HepG2 (cell line): Measurements from ENCODE around the gene POLL. TPM values are rescaled to one million over a fixed set of nuclear protein-coding genes. Genes with fewer than 3 reads are reported as not detected.

Experiments used
- EHMT2 ChIP-seq: fragments of 200-600 bp; sonication (generic); IDR thresholded peaks from 2 replicates; pipeline ENCODE4 v1.7.0; 2017; ENCODE audit warnings: antibody characterized with exemption, low read depth, low read length, borderline replicate concordance
- MYC ChIP-seq: sonication (generic); formaldehyde crosslinking; IDR thresholded peaks from 2 replicates; pipeline ENCODE4 v1.9.0; 2021; ENCODE audit warnings: missing genetic modification reagents, borderline replicate concordance
- TBX2 ChIP-seq: sonication (generic); formaldehyde crosslinking; IDR thresholded peaks from 2 replicates; pipeline ENCODE4 v1.5.0; 2020; ENCODE audit warnings: missing genetic modification reagents, mild to moderate bottlenecking, borderline replicate concordance
- TCF7 ChIP-seq: sonication (generic); IDR thresholded peaks from 2 replicates; pipeline ENCODE4 v1.6.1; 2016; ENCODE audit warnings: antibody characterized with exemption, low read depth
- TCF7L2 ChIP-seq: IDR thresholded peaks from 2 replicates; pipeline ENCODE4 v1.6.1; 2011; ENCODE audit warnings: mild to moderate bottlenecking, low read depth, low read length, moderate library complexity
- XRCC5 ChIP-seq: fragments of 200-400 bp; formaldehyde crosslinking; optimal IDR thresholded peaks from 2 replicates; pipeline ENCODE3; 2017; ENCODE audit warnings: mild to moderate bottlenecking, low read length
- ZNF224 ChIP-seq: sonication (generic); formaldehyde crosslinking; IDR thresholded peaks from 2 replicates; pipeline ENCODE4 v1.5.0; 2020; ENCODE audit warnings: mild to moderate bottlenecking, missing genetic modification reagents
- ZNF337 ChIP-seq: sonication (generic); formaldehyde crosslinking; IDR thresholded peaks from 2 replicates; pipeline ENCODE4 v1.5.1; 2020; ENCODE audit warnings: missing genetic modification reagents, low read depth, mild to moderate bottlenecking, borderline replicate concordance
- ZNF740 ChIP-seq: sonication (generic); formaldehyde crosslinking; IDR thresholded peaks from 2 replicates; pipeline ENCODE4 v1.4.0; 2020; ENCODE audit warnings: missing genetic modification reagents
- ZNF766 ChIP-seq: sonication (generic); formaldehyde crosslinking; IDR thresholded peaks from 2 replicates; pipeline ENCODE4 v1.5.0; 2020; ENCODE audit warnings: missing genetic modification reagents, borderline replicate concordance
- ZXDC ChIP-seq: sonication (generic); formaldehyde crosslinking; IDR thresholded peaks from 2 replicates; pipeline ENCODE4 v1.5.0; 2020; ENCODE audit warnings: mild to moderate bottlenecking, missing genetic modification reagents
- polyA plus RNA-seq, 8 experiments: library from polyadenylated mRNA; depleted of rRNA in 3 of 8; stranded (reverse) in 7 of 8; unstranded in 1 of 8; fragments of >200 nt; fragmentation: Illumina TruSeq in 4 of 8; extraction: Trizol in 4 of 8; gene quantifications; 2 replicates each; pipeline versions ENCODE4 v1.2.1 to v1.2.3, GENCODE V29; 2011 to 2016; ENCODE audit warnings: low read depth in 4 of 8, missing spikeins in 1 of 8, mixed read lengths in 1 of 8; ENCODE audit not compliant: insufficient read depth in 1 of 8
- total RNA-seq, 5 experiments: library from RNA; depleted of rRNA; stranded (reverse); fragments of >200 nt; fragmentation: Illumina TruSeq; extraction: Trizol; gene quantifications; 2 replicates each; pipeline ENCODE4 v1.2.3, GENCODE V29; 2016; ENCODE audit warnings: low read depth in 1 of 5
- TF ChIP-seq, protein P1 (sequence below): sonication (generic); formaldehyde crosslinking; IDR thresholded peaks from 2 replicates; pipeline ENCODE4 v1.5.0; 2020; ENCODE audit warnings: missing genetic modification reagents
- TF ChIP-seq, protein P2 (sequence below): sonication (generic); formaldehyde crosslinking; IDR thresholded peaks from 2 replicates; pipeline ENCODE4 v1.9.0; 2021; ENCODE audit warnings: mild to moderate bottlenecking, missing genetic modification reagents

POLL gene
- total and polyA plus RNA-seq, 2 of the 13 experiments (the other 11 are each of a cell fraction or from before 2014, with no cell fraction given): 13.8 to 19.1 TPM

DNA sequence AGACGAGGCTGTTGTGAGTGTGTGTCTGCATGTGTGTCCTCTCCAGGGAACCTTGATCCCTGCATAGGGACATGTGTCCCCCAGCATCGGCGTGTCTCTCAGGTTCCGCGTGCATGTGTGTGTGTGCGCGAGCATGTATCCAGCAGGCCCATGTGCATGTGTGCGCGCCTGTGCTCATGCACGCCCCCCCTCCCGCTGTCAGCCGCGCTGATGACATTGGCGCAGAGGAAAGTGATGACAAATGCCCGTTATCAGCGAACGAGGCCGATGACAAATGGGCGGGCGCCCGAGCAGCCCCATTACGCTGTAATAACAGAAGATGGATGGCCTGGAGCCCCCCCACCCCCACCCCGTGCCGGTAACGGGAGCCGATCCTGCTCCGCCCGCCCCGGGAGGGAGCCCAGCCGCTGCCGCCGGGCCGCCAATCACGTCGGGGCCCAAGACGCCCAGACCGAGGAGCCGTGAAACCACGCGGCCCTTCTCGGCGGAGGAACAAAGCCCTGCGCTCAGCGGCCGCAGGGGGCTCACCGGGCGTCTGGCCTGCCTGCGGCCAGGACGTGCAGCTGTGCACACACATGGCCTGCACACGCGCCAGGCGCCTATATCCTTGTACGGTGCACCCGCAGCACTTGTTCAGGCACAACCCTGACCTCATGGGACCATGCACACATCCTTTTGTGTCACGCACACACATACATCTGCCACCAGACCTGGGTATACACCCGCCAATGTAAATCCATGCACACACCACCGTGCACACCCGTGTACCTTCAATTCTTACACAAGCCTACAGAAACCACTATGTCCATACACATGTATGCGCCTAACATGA is 21.5 kb downstream of the POLL start (continued):
- TF ChIP-seq ZXDC (CRISPR knock-in tag) (no peak), ZNF766 (CRISPR knock-in tag) (no peak), TCF7L2 (no peak), XRCC5 (no peak), MYC (CRISPR knock-in tag) (peak; percentile 72), ZNF337 (no peak), TBX2 (peak; percentile 32; the same call in 1 of the 2 replicates), ZNF740 (CRISPR knock-in tag) (peak; percentile 69), TCF7 (0 out of 2 replicates have a peak, but pooled peaks have one; percentile 26), ZNF224 (CRISPR knock-in tag) (no peak), EHMT2 (no peak)
- TF ChIP-seq, protein P1, sequence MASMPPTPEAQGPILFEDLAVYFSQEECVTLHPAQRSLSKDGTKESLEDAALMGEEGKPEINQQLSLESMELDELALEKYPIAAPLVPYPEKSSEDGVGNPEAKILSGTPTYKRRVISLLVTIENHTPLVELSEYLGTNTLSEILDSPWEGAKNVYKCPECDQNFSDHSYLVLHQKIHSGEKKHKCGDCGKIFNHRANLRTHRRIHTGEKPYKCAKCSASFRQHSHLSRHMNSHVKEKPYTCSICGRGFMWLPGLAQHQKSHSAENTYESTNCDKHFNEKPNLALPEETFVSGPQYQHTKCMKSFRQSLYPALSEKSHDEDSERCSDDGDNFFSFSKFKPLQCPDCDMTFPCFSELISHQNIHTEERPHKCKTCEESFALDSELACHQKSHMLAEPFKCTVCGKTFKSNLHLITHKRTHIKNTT (CRISPR knock-in tag): no peak
- TF ChIP-seq, protein P2, sequence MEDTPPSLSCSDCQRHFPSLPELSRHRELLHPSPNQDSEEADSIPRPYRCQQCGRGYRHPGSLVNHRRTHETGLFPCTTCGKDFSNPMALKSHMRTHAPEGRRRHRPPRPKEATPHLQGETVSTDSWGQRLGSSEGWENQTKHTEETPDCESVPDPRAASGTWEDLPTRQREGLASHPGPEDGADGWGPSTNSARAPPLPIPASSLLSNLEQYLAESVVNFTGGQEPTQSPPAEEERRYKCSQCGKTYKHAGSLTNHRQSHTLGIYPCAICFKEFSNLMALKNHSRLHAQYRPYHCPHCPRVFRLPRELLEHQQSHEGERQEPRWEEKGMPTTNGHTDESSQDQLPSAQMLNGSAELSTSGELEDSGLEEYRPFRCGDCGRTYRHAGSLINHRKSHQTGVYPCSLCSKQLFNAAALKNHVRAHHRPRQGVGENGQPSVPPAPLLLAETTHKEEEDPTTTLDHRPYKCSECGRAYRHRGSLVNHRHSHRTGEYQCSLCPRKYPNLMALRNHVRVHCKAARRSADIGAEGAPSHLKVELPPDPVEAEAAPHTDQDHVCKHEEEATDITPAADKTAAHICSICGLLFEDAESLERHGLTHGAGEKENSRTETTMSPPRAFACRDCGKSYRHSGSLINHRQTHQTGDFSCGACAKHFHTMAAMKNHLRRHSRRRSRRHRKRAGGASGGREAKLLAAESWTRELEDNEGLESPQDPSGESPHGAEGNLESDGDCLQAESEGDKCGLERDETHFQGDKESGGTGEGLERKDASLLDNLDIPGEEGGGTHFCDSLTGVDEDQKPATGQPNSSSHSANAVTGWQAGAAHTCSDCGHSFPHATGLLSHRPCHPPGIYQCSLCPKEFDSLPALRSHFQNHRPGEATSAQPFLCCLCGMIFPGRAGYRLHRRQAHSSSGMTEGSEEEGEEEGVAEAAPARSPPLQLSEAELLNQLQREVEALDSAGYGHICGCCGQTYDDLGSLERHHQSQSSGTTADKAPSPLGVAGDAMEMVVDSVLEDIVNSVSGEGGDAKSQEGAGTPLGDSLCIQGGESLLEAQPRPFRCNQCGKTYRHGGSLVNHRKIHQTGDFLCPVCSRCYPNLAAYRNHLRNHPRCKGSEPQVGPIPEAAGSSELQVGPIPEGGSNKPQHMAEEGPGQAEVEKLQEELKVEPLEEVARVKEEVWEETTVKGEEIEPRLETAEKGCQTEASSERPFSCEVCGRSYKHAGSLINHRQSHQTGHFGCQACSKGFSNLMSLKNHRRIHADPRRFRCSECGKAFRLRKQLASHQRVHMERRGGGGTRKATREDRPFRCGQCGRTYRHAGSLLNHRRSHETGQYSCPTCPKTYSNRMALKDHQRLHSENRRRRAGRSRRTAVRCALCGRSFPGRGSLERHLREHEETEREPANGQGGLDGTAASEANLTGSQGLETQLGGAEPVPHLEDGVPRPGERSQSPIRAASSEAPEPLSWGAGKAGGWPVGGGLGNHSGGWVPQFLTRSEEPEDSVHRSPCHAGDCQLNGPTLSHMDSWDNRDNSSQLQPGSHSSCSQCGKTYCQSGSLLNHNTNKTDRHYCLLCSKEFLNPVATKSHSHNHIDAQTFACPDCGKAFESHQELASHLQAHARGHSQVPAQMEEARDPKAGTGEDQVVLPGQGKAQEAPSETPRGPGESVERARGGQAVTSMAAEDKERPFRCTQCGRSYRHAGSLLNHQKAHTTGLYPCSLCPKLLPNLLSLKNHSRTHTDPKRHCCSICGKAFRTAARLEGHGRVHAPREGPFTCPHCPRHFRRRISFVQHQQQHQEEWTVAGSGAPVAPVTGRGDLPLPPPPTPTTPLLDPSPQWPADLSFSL (CRISPR knock-in tag): peak; percentile 63; the same call in 1 of the 2 replicates
